Measurements from ENCODE around the gene RASD2.

GRCh38 chr22:35587447-35587870 is 46.8 kb downstream of the RASD2 start:
- TF ChIP-seq CTCF (IDR thresholded peaks at IDR 0.05) (no peak), ZNF512 (CRISPR knock-in tag; IDR thresholded peaks at IDR 0.05; ENCODE audit: borderline replicate concordance) (no peak), CREB1 (CRISPR knock-in tag; IDR thresholded peaks at IDR 0.05) (no peak), ATF3 (CRISPR knock-in tag; conservative IDR thresholded peaks at IDR 0.05) (no peak), ZBTB21 (CRISPR knock-in tag; IDR thresholded peaks at IDR 0.05; ENCODE audit: borderline replicate concordance) (no peak)
